DND-41 (cell line): ENCODE results near the gene TPP1.
A peak's percentile ranks its signal among the peaks of the same experiment; 100 is the strongest.

Experiments
- ATAC-seq: fragments of 200-7000 bp; cut with Tn5 transposase; 3 replicates; pipeline ENCODE4 v1.9.1; 2021; ENCODE audit warnings: low read depth; ENCODE audit not compliant: insufficient read depth
- DNase-seq: peaks from one replicate; pipeline ENCODE4 v3.0.0-alpha.2; 2020
- H2AFZ ChIP-seq: 2 replicates; pipeline ENCODE4 v1.6.0; 2012; ENCODE audit warnings: low read depth, low read length
- H3K27ac ChIP-seq: 2 replicates; pipeline ENCODE4 v1.5.1; 2012; ENCODE audit warnings: low read length, inconsistent platforms
- H3K27me3 ChIP-seq: fragments of 200-600 bp; sonication (generic); 2 replicates; pipeline ENCODE4 v1.6.0; 2012; ENCODE audit warnings: low read length, mild to moderate bottlenecking, inconsistent platforms; ENCODE audit not compliant: insufficient read depth, poor library complexity
- H3K36me3 ChIP-seq: 2 replicates; pipeline ENCODE4 v1.5.1; 2012; ENCODE audit warnings: low read length, inconsistent platforms; ENCODE audit not compliant: insufficient read depth
- H3K4me1 ChIP-seq: 2 replicates; pipeline ENCODE4 v1.5.1; 2012; ENCODE audit warnings: mild to moderate bottlenecking, low read length; ENCODE audit not compliant: insufficient read depth
- H3K4me2 ChIP-seq: 2 replicates; pipeline ENCODE4 v1.6.0; 2012; ENCODE audit warnings: mild to moderate bottlenecking, moderate library complexity, low read length, inconsistent platforms; ENCODE audit not compliant: insufficient read depth
- H3K4me3 ChIP-seq, 2 experiments: fragments of 200-600 bp in 1 of 2; shearing (Covaris generic) in 1 of 2; 2 replicates each; pipeline ENCODE4 v1.5.1; 2012 to 2016; ENCODE audit warnings: inconsistent platforms in 2 of 2, low read length in 2 of 2, mild to moderate bottlenecking in 2 of 2, low read depth in 1 of 2, moderate library complexity in 1 of 2
- H3K79me2 ChIP-seq: 2 replicates; pipeline ENCODE4 v1.6.0; 2012; ENCODE audit warnings: low read length, inconsistent platforms; ENCODE audit not compliant: insufficient read depth
- H3K9ac ChIP-seq: 2 replicates; pipeline ENCODE4 v1.6.0; 2012; ENCODE audit warnings: low read depth, mild to moderate bottlenecking, inconsistent platforms, low read length, moderate library complexity
- H3K9me3 ChIP-seq: 2 replicates; pipeline ENCODE4 v1.5.1; 2012; ENCODE audit warnings: low read length, moderate library complexity, mild to moderate bottlenecking, inconsistent platforms; ENCODE audit not compliant: insufficient read depth, severe bottlenecking
- H4K20me1 ChIP-seq: 2 replicates; pipeline ENCODE4 v1.6.0; 2012; ENCODE audit warnings: low read length; ENCODE audit not compliant: insufficient read depth
- CTCF ChIP-seq: IDR thresholded peaks from 2 replicates; pipeline ENCODE4 v1.5.1; 2012; ENCODE audit warnings: borderline replicate concordance, low read length, moderate library complexity, mild to moderate bottlenecking; ENCODE audit not compliant: poor library complexity, severe bottlenecking; ENCODE audit errors: extremely low read depth
- EZH2 ChIP-seq: IDR thresholded peaks from 3 replicates; pipeline ENCODE4 v1.6.1; 2012; ENCODE audit warnings: borderline replicate concordance, low read depth, mild to moderate bottlenecking, moderate library complexity, low read length, inconsistent platforms; ENCODE audit not compliant: severe bottlenecking

The TPP1 gene

GRCh38 chr11:6629573-6629891, 10.3 kb upstream of the TPP1 start:
- TF ChIP-seq EZH2, result no peak
- no peaks in the 10 kb centered on the region for H3K36me3 ChIP-seq
- no peak overlapping the region for H2AFZ ChIP-seq
- H4K20me1 ChIP-seq, result no peaks in the 10 kb centered on the region
- H3K27me3 ChIP-seq, result no peaks in the 10 kb centered on the region
- DNase-seq (no peak), ATAC-seq (no peak)
- no peaks in the 10 kb centered on the region for H3K9me3 ChIP-seq
- H3K79me2 ChIP-seq, result no peaks in the 10 kb centered on the region
- H3K27ac ChIP-seq, result no peak overlapping the region
- no peak overlapping the region for H3K9ac ChIP-seq
- H3K4me1 ChIP-seq, result peaks cover 9% of the 10 kb centered on the region
- H3K4me3 ChIP-seq, result no peak overlapping the region
- H3K4me2 ChIP-seq, result no peak overlapping the region

GRCh38 chr11:6628526-6628925, 9.3 kb upstream of the TPP1 start:
- Histone ChIP-seq H3K4me1 (peaks cover 9% of the 10 kb centered on the region), H3K79me2 (no peaks in the 10 kb centered on the region), H2AFZ (no peak overlapping the region), H3K4me2 (no peak overlapping the region), H3K4me3 (no peak overlapping the region), H3K9me3 (no peaks in the 10 kb centered on the region), H4K20me1 (no peaks in the 10 kb centered on the region), H3K9ac (no peak overlapping the region), H3K36me3 (no peaks in the 10 kb centered on the region), H3K27ac (no peak overlapping the region), H3K27me3 (no peaks in the 10 kb centered on the region)
- TF ChIP-seq EZH2, result no peak
- TF ChIP-seq CTCF, result no peak
- ATAC-seq (no peak), DNase-seq (no peak)

GRCh38 chr11:6627762-6628241, 8.6 kb upstream of the TPP1 start:
- DNase-seq (no peak), ATAC-seq (peak; percentile 72)
- no peak overlapping the region for H3K27ac ChIP-seq
- H3K4me2 ChIP-seq, result peak overlapping the region; percentile 22; the same call in 1 of the 2 replicates
- H3K36me3 ChIP-seq, result no peaks in the 10 kb centered on the region
- TF ChIP-seq EZH2 (no peak), CTCF (no peak)
- H3K79me2 ChIP-seq, result no peaks in the 10 kb centered on the region
- H4K20me1 ChIP-seq, result no peaks in the 10 kb centered on the region
- no peak overlapping the region; the same call in 1 of the 2 replicates for H2AFZ ChIP-seq
- H3K4me1 ChIP-seq, result peaks cover 9% of the 10 kb centered on the region
- no peaks in the 10 kb centered on the region for H3K27me3 ChIP-seq
- H3K9me3 ChIP-seq, result no peaks in the 10 kb centered on the region
- H3K9ac ChIP-seq, result no peak overlapping the region
- no peak overlapping the region for H3K4me3 ChIP-seq

- H3K79me2 ChIP-seq, result no peaks in the 10 kb centered on the region
- H3K4me3 ChIP-seq, result no peak overlapping the region
- H4K20me1 ChIP-seq, result no peaks in the 10 kb centered on the region
- peak overlapping the region; percentile 22; the same call in 1 of the 2 replicates for H3K4me2 ChIP-seq
- H3K4me1 ChIP-seq, result peaks cover 9% of the 10 kb centered on the region
- H3K27me3 ChIP-seq, result no peaks in the 10 kb centered on the region
- peak overlapping the region; percentile 16; the same call in 1 of the 2 replicates for H2AFZ ChIP-seq
- H3K27ac ChIP-seq, result no peak overlapping the region
- ATAC-seq (no peak), DNase-seq (no peak)
- no peak overlapping the region for H3K9ac ChIP-seq
- no peaks in the 10 kb centered on the region for H3K36me3 ChIP-seq
- no peaks in the 10 kb centered on the region for H3K9me3 ChIP-seq
- TF ChIP-seq CTCF (no peak), EZH2 (no peak)
Observed at GRCh38 chr11:6626971-6627761, 7.9 kb upstream of the TPP1 start.
